Activated CD8-positive, alpha-beta T cell treated with anti-CD3 and anti-CD28 coated beads for 36 hours (primary cell): ENCODE results near the gene KIAA1328. TPM values are rescaled to one million over a fixed set of nuclear protein-coding genes. Genes with fewer than 3 reads are reported as not detected.

Experiments
- ATAC-seq: fragments of 200-7000 bp; cut with Tn5 transposase; one replicate; pipeline ENCODE4 v1.10.0; 2021; ENCODE audit warnings: mild to moderate bottlenecking, moderate library complexity
- CTCF ChIA-PET: fragments of 350-600 bp; sonication (Branson Sonifier 250); formaldehyde crosslinking; loops from one replicate; lab custom pipeline; 2021; ENCODE audit warnings: antibody characterized with exemption; lab: Charles Lee
- POLR2A ChIA-PET: fragments of 350-600 bp; sonication (Branson Sonifier 250); formaldehyde crosslinking; loops from one replicate; lab custom pipeline; 2021; ENCODE audit warnings: antibody characterized with exemption; lab: Charles Lee
- DNase-seq: peaks from one replicate; pipeline ENCODE4 v3.0.0-alpha.2; 2020
- H3K27ac Mint-ChIP-seq: one replicate; pipeline ENCODE4 v1.8.0; 2021; ENCODE audit warnings: mild to moderate bottlenecking, mixed read lengths
- H3K27me3 Mint-ChIP-seq: one replicate; pipeline ENCODE4 v1.8.0; 2021; ENCODE audit warnings: mixed read lengths
- H3K36me3 Mint-ChIP-seq: one replicate; pipeline ENCODE4 v1.8.0; 2021; ENCODE audit warnings: low read depth, mixed read lengths
- H3K4me1 Mint-ChIP-seq: one replicate; pipeline ENCODE4 v1.8.0; 2021; ENCODE audit warnings: low read depth, mixed read lengths
- H3K4me3 Mint-ChIP-seq: one replicate; pipeline ENCODE4 v1.8.0; 2021; ENCODE audit warnings: mild to moderate bottlenecking, moderate library complexity, mixed read lengths
- H3K9me3 Mint-ChIP-seq: one replicate; pipeline ENCODE4 v1.8.0; 2021; ENCODE audit warnings: mixed read lengths
- intact Hi-C: fragments of 100-400 bp; cut with micrococcal nuclease; formaldehyde crosslinking; loops from one replicate; pipeline ENCODE4 v1.10.0; 2022
- total RNA-seq, 2 experiments: library from RNA; stranded (reverse); gene quantifications; one replicate each; pipeline ENCODE4 v1.2.3, GENCODE V29; 2021
- TF ChIP-seq, protein P1 (sequence below): fragments of 200-600 bp; IDR thresholded peaks from one replicate; pipeline ENCODE4 v1.8.0; 2022; ENCODE audit warnings: antibody characterized with exemption, mild to moderate bottlenecking

Gene KIAA1328
- total RNA-seq, 2 experiments from 2014 or later, result 5.9 to 6.1 TPM

DNA sequence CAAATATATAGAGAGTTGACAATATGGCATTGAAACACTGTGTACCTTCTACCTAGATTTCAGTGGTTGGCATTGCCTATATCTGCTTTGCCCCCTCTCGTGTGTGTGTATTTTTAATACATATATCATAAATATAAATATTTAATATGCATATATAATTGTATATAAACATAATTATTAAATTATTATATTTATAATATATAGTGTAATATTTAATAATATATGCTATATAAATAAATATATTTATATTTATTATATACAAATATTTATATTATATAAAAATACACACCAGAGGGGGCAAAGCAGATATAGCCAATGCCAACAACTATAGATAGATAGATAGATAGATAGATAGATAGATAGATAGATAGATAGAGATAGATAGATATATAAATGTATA is 124.1 kb downstream of the KIAA1328 start:
- DNase-seq (no peak), ATAC-seq (no peak)
- intact Hi-C loops, result no loop called here
- Mint-ChIP-seq H3K36me3 (peaks cover 19% of the 10 kb centered on the region), H3K4me3 (no peak overlapping the region), H3K4me1 (no peaks in the 10 kb centered on the region), H3K27ac (no peak overlapping the region), H3K27me3 (no peaks in the 10 kb centered on the region), H3K9me3 (peaks cover 2% of the 10 kb centered on the region)
- TF ChIP-seq, protein P1, sequence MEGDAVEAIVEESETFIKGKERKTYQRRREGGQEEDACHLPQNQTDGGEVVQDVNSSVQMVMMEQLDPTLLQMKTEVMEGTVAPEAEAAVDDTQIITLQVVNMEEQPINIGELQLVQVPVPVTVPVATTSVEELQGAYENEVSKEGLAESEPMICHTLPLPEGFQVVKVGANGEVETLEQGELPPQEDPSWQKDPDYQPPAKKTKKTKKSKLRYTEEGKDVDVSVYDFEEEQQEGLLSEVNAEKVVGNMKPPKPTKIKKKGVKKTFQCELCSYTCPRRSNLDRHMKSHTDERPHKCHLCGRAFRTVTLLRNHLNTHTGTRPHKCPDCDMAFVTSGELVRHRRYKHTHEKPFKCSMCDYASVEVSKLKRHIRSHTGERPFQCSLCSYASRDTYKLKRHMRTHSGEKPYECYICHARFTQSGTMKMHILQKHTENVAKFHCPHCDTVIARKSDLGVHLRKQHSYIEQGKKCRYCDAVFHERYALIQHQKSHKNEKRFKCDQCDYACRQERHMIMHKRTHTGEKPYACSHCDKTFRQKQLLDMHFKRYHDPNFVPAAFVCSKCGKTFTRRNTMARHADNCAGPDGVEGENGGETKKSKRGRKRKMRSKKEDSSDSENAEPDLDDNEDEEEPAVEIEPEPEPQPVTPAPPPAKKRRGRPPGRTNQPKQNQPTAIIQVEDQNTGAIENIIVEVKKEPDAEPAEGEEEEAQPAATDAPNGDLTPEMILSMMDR, result no peak
- ChIA-PET POLR2A (no interaction called here), CTCF (no interaction called here)

DNA sequence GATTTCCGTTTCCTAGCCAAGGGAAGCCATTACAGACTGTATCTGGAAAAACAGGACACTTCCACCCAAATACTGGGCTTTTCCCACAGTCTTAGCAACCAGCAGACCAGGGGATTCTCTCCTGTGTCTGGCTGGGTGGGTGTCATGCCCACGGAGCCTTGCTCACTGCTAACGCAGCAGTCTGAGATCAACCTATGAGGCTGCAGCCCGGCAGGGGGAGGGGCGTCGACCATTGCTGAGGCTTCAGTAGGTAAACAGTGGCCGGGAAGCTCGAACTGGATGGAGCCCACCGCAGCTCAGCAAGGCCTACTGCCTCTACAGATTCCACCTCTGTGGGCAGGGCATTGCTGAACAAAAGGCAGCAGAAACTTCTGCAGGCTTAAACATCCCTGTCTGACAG is 131.1 kb downstream of the KIAA1328 start:
- Mint-ChIP-seq H3K27me3 (no peaks in the 10 kb centered on the region), H3K9me3 (peaks cover 6% of the 10 kb centered on the region), H3K36me3 (peaks cover 60% of the 10 kb centered on the region), H3K4me1 (no peaks in the 10 kb centered on the region), H3K4me3 (no peak overlapping the region), H3K27ac (no peak overlapping the region)
- DNase-seq (no peak), ATAC-seq (no peak)
- ChIA-PET POLR2A (no interaction called here), CTCF (no interaction called here)
- TF ChIP-seq, protein P1, result no peak
- intact Hi-C loops, result no loop called here

DNA sequence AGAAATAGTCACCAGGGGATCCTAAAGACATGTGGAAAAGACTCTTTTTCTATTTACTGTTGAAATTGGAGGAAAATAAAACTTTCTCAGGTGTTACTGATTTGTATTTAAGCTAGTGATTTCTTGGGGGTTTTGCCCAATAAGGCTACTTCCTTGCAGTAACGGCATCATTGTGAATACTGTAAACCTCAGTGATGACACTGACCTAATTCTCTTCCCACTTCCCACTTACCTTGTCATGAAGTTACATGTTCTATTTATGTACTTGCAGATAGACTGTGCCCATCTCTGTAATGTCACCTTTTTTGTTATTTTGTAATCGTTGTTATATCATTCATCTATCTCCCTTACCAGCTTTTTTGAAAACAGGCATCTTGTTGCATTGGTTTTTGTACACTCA is 134.5 kb downstream of the KIAA1328 start:
- ChIA-PET POLR2A (no interaction called here), CTCF (no interaction called here)
- Mint-ChIP-seq H3K36me3 (peaks cover 60% of the 10 kb centered on the region), H3K9me3 (peaks cover 16% of the 10 kb centered on the region), H3K4me1 (no peaks in the 10 kb centered on the region), H3K4me3 (no peak overlapping the region), H3K27ac (no peak overlapping the region), H3K27me3 (no peaks in the 10 kb centered on the region)
- ATAC-seq (no peak), DNase-seq (no peak)
- TF ChIP-seq, protein P1, result no peak
- intact Hi-C loops, result no loop called here

DNA sequence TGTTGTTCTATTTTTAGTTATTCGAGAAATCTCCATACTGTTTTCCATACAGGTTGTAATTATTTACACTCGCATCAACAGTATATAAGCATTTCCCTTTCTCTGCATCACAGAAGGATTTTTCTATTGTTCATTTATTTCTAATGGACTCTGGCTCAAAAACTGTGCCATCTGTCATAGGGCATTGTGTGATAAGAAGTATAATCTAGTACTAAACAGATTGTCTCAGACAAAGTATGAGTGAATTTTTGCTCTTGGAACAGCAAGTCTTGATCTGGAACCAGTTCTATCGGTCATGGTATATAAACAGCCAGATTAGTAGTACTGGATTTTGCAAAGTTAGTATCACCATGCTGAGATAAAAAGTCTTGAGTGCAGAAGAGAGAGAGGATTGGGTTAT is 145.8 kb downstream of the KIAA1328 start:
- H3K36me3 Mint-ChIP-seq, result peaks cover 17% of the 10 kb centered on the region
- POLR2A ChIA-PET, result no interaction called here
- TF ChIP-seq, protein P1, result no peak
- intact Hi-C loops, result no loop called here
- H3K4me1 Mint-ChIP-seq, result no peaks in the 10 kb centered on the region
- CTCF ChIA-PET, result no interaction called here
- DNase-seq (no peak), ATAC-seq (no peak)
- no peak overlapping the region for H3K27ac Mint-ChIP-seq
- no peaks in the 10 kb centered on the region for H3K27me3 Mint-ChIP-seq
- H3K4me3 Mint-ChIP-seq, result no peak overlapping the region
- peaks cover 26% of the 10 kb centered on the region for H3K9me3 Mint-ChIP-seq

DNA sequence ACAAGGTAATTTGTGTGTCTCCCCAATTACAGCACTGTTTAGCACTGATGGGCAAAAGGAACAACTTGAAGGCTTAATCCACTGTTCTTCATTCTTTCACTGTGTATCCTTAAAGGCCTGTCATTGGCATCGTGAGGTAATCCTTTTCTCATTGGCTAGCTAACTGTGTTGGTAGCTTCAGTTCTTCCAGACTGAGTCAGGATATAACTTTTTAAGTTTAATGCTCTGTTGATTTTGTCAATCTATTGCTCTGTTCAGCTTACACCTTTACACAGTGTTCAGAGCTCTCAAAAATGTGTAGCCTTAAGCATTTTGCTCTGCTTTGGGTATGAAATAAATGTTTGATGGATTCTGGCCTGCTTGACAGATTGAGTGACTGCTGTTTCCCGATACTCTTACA is 148.2 kb downstream of the KIAA1328 start:
- Mint-ChIP-seq H3K9me3 (peaks cover 14% of the 10 kb centered on the region), H3K4me3 (no peak overlapping the region), H3K36me3 (peaks cover 17% of the 10 kb centered on the region), H3K27me3 (no peaks in the 10 kb centered on the region), H3K27ac (no peak overlapping the region), H3K4me1 (no peaks in the 10 kb centered on the region)
- intact Hi-C loops, result no loop called here
- POLR2A ChIA-PET, result no interaction called here
- CTCF ChIA-PET, result interaction anchor here (1.5 kb wide), 1 partner anchor 35 kb away, joined by 4 read pairs; no protein-coding TSS in a partner anchor
- DNase-seq (no peak), ATAC-seq (no peak)
- TF ChIP-seq, protein P1, result no peak
